ENCODE measurements around the gene WNT11.

Gene WNT11

GRCh38 chr11:76149713-76150112, 56.6 kb downstream of the WNT11 start:
- Mint-ChIP-seq H3K9me3 (no peaks in the 10 kb centered on the region), H3K27ac (no peak overlapping the region), H3K27me3 (ENCODE audit: low read depth) (peaks cover 40% of the 10 kb centered on the region), H3K36me3 (ENCODE audit: low read depth) (no peaks in the 10 kb centered on the region), H3K4me1 (peaks cover 24% of the 10 kb centered on the region), H3K4me3 (no peak overlapping the region)
- TF ChIP-seq CTCF (IDR thresholded peaks at IDR 0.05; ENCODE audit: unreplicated experiment in 3 of 3) = no peak

GRCh38 chr11:76148941-76149613, 57.2 kb downstream of the WNT11 start:
- H3K4me1 Mint-ChIP-seq = peaks cover 24% of the 10 kb centered on the region
- peaks cover 36% of the 10 kb centered on the region for H3K27me3 Mint-ChIP-seq (ENCODE audit: low read depth)
- no peaks in the 10 kb centered on the region for H3K9me3 Mint-ChIP-seq
- TF ChIP-seq CTCF (IDR thresholded peaks at IDR 0.05; ENCODE audit: unreplicated experiment in 3 of 3) = no peak
- H3K36me3 Mint-ChIP-seq (ENCODE audit: low read depth) = no peaks in the 10 kb centered on the region
- no peak overlapping the region for H3K27ac Mint-ChIP-seq
- H3K4me3 Mint-ChIP-seq = no peak overlapping the region

GRCh38 chr11:76148231-76148630, 58.1 kb downstream of the WNT11 start:
- H3K27me3 Mint-ChIP-seq (ENCODE audit: low read depth) = peaks cover 27% of the 10 kb centered on the region
- TF ChIP-seq CTCF (IDR thresholded peaks at IDR 0.05; ENCODE audit: unreplicated experiment in 3 of 3) = no peak
- H3K27ac Mint-ChIP-seq = no peak overlapping the region
- H3K4me1 Mint-ChIP-seq = peaks cover 21% of the 10 kb centered on the region
- no peaks in the 10 kb centered on the region for H3K36me3 Mint-ChIP-seq (ENCODE audit: low read depth)
- no peak overlapping the region for H3K4me3 Mint-ChIP-seq
- no peaks in the 10 kb centered on the region for H3K9me3 Mint-ChIP-seq

- Mint-ChIP-seq H3K4me1 (peaks cover 21% of the 10 kb centered on the region), H3K27ac (no peak overlapping the region), H3K4me3 (no peak overlapping the region), H3K27me3 (ENCODE audit: low read depth) (peaks cover 18% of the 10 kb centered on the region), H3K36me3 (ENCODE audit: low read depth) (peaks cover 9% of the 10 kb centered on the region), H3K9me3 (no peaks in the 10 kb centered on the region)
- no peak for TF ChIP-seq CTCF (IDR thresholded peaks at IDR 0.05; ENCODE audit: unreplicated experiment in 3 of 3)
These were observed 59.1 kb downstream of the WNT11 start for GRCh38 chr11:76147106-76147740.

GRCh38 chr11:76143274-76143673, 63.0 kb downstream of the WNT11 start:
- H3K4me1 Mint-ChIP-seq = peaks cover 21% of the 10 kb centered on the region
- peaks cover 25% of the 10 kb centered on the region for H3K36me3 Mint-ChIP-seq (ENCODE audit: low read depth)
- H3K27me3 Mint-ChIP-seq (ENCODE audit: low read depth) = peaks cover 3% of the 10 kb centered on the region
- no peak for TF ChIP-seq CTCF (IDR thresholded peaks at IDR 0.05; ENCODE audit: unreplicated experiment in 3 of 3)
- no peak overlapping the region for H3K4me3 Mint-ChIP-seq
- no peak overlapping the region for H3K27ac Mint-ChIP-seq
- H3K9me3 Mint-ChIP-seq = no peaks in the 10 kb centered on the region

Data from nephron (organoid).